ENCODE results near the gene BAG3.

DNA sequence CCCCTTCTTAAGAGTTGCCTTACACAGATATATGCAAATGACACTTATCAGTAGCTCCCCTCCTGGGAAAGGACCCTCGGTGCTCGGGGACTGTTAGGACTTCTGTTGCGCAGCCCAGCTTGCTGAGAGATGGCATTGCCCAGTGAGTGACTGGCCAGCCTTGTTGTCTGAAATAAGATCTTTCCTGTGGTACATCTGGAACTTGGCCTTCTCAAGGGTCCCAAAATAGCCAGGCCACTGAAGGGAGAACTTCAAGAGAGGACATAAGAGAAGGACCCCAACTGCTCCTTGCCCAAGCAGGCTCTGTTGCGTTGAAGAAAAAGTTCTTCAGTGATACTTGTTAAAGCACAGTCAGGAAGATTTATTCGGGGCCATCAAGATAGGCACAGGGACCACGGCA is 17.3 kb downstream of the BAG3 start:
- TF ChIP-seq, protein P1, sequence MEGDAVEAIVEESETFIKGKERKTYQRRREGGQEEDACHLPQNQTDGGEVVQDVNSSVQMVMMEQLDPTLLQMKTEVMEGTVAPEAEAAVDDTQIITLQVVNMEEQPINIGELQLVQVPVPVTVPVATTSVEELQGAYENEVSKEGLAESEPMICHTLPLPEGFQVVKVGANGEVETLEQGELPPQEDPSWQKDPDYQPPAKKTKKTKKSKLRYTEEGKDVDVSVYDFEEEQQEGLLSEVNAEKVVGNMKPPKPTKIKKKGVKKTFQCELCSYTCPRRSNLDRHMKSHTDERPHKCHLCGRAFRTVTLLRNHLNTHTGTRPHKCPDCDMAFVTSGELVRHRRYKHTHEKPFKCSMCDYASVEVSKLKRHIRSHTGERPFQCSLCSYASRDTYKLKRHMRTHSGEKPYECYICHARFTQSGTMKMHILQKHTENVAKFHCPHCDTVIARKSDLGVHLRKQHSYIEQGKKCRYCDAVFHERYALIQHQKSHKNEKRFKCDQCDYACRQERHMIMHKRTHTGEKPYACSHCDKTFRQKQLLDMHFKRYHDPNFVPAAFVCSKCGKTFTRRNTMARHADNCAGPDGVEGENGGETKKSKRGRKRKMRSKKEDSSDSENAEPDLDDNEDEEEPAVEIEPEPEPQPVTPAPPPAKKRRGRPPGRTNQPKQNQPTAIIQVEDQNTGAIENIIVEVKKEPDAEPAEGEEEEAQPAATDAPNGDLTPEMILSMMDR (IDR thresholded peaks at IDR 0.05; ENCODE audit: low read depth, low read length): no peak
- TF ChIP-seq POLR2A (IDR thresholded peaks at IDR 0.05; ENCODE audit: extremely low read depth, insufficient read length) (no peak), MYC (IDR thresholded peaks at IDR 0.05; ENCODE audit: low read depth, low read length) (no peak)
- TF ChIP-seq, protein P2, sequence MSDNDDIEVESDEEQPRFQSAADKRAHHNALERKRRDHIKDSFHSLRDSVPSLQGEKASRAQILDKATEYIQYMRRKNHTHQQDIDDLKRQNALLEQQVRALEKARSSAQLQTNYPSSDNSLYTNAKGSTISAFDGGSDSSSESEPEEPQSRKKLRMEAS (IDR thresholded peaks at IDR 0.05; ENCODE audit: low read depth, low read length): no peak

Data from NB4 (cell line).